ENCODE measurements around the gene PITRM1.

Gene PITRM1

DNA sequence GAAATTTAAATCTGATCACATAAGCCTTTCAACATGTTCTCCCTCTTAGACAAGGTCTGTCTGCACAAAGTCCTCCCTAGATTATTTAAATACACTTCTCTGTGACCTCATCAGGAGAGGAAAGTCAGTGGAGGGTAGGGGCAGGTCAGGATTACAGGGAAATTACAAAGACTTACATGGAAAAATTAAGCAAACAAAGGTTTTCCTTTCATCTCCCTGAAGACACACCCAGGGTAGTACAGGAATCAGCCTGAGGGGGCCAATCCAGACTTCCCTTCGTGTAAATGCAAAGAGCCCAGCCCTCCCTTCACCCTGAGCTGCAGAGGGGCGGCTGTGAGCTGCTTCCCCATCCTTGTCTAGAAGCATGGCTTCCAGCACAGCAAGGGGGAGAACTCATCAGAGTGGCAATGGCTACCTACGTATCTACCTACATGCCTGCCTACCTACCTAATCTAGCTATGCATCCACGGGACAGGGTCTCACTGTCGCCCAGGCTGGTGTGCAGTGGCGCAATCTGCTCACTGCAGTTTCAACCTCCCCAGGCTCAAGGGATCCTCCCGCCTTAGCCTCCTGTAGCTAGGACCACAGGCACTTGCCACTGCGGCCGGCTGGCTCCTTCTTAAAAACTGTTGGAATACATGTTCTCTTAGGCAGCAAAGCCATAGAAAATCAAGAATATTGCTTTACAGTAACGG, 33.2 kb downstream of the PITRM1 start:
- TF ChIP-seq, protein P1, sequence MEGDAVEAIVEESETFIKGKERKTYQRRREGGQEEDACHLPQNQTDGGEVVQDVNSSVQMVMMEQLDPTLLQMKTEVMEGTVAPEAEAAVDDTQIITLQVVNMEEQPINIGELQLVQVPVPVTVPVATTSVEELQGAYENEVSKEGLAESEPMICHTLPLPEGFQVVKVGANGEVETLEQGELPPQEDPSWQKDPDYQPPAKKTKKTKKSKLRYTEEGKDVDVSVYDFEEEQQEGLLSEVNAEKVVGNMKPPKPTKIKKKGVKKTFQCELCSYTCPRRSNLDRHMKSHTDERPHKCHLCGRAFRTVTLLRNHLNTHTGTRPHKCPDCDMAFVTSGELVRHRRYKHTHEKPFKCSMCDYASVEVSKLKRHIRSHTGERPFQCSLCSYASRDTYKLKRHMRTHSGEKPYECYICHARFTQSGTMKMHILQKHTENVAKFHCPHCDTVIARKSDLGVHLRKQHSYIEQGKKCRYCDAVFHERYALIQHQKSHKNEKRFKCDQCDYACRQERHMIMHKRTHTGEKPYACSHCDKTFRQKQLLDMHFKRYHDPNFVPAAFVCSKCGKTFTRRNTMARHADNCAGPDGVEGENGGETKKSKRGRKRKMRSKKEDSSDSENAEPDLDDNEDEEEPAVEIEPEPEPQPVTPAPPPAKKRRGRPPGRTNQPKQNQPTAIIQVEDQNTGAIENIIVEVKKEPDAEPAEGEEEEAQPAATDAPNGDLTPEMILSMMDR (IDR thresholded peaks at IDR 0.05; ENCODE audit: control extremely low read depth, extremely low read depth, low read depth, missing control alignments): no peak
- ChIA-PET POLR2A (interaction anchor here (0.5 kb wide), 1 partner anchor 38 kb away, joined by 3 read pairs; no protein-coding TSS in a partner anchor), CTCF (interaction anchor here (1.2 kb wide), 1 partner anchor 18 kb away, joined by 3 read pairs; no protein-coding TSS in a partner anchor)
- no peak for DNase-seq (ENCODE audit: extremely low spot score)

GRCh38 chr10:3137958-3138726, 34.4 kb downstream of the PITRM1 start:
- ChIA-PET POLR2A (no interaction called here), CTCF (interaction anchor here (1.1 kb wide), 1 partner anchor 9 kb away, joined by 3 read pairs; no protein-coding TSS in a partner anchor)
- TF ChIP-seq, protein P1 (IDR thresholded peaks at IDR 0.05; ENCODE audit: control extremely low read depth, extremely low read depth, low read depth, missing control alignments): no peak
- DNase-seq (ENCODE audit: extremely low spot score): no peak

DNA sequence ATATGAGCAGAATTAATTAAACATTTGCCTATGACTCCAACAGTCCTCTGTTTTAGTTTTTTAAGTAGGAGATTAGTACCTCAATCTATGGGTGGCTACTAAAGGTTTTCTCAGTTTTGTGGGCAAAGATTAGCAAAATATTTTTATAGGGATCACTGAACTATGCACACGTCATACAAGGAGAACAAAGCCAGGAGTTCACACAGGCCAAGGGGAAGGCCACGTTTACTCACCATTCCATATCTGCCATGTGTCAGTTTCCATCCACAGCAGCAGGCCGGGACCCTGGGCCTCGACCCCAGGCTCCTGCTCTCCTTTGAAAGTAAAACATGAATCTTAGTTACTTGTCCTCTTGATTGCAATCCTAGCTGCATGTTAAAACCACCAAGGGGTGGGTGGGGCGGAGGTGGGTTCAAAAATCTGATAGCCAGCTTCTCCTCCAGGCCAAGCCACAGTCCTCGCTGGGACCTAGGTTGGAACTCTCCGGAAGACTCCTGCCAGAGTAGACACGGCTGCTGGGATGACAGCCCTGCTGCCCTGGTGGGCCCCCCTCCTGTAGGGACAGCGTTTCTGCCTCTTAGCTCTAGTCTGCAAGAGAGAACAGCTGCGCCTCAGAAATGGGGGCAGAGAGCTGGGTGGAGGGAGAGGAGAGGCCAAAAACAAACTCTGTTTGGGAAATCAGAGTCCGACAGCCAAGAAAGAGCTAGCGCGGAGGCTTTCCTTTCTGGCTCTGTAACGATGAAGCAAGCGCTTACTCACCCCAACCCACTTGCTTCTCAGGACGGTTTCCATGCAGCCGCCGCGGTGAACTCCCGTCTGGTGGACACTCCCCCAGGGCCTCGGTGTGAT, 35.6 kb downstream of the PITRM1 start:
- DNase-seq (ENCODE audit: extremely low spot score): no peak
- TF ChIP-seq, protein P1 (IDR thresholded peaks at IDR 0.05; ENCODE audit: control extremely low read depth, extremely low read depth, low read depth, missing control alignments): no peak
- ChIA-PET CTCF (no interaction called here), POLR2A (interaction anchor here (0.6 kb wide), 1 partner anchor 12 kb away, joined by 3 read pairs; no protein-coding TSS in a partner anchor)

DNA sequence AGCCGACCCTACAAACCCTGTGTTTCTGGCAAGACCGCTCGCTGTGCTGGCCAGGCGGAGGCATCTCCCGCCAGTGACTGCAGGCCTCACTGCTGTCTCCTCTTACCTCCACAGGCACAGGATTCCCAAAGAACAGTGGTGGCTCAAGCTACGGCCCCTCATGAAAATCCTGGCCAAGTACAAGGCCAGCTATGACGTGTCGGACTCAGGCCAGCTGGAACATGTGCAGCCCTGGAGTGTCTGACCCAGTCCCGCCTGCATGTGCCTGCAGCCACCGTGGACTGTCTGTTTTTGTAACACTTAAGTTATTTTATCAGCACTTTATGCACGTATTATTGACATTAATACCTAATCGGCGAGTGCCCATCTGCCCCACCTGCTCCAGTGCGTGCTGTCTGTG, 36.2 kb downstream of the PITRM1 start:
- DNase-seq (ENCODE audit: extremely low spot score): no peak
- ChIA-PET POLR2A (no interaction called here), CTCF (no interaction called here)
- TF ChIP-seq, protein P1 (IDR thresholded peaks at IDR 0.05; ENCODE audit: control extremely low read depth, extremely low read depth, low read depth, missing control alignments): no peak

GRCh38 chr10:3135006-3135405, 37.6 kb downstream of the PITRM1 start:
- DNase-seq (ENCODE audit: extremely low spot score): no peak
- CTCF ChIA-PET: interaction anchor here (1.8 kb wide), 1 partner anchor 14 kb away, joined by 6 read pairs; no protein-coding TSS in a partner anchor
- POLR2A ChIA-PET: interaction anchor here (0.7 kb wide), 1 partner anchor 12 kb away, joined by 3 read pairs; no protein-coding TSS in a partner anchor
- TF ChIP-seq, protein P1 (IDR thresholded peaks at IDR 0.05; ENCODE audit: control extremely low read depth, extremely low read depth, low read depth, missing control alignments): no peak

- TF ChIP-seq, protein P1 (IDR thresholded peaks at IDR 0.05; ENCODE audit: control extremely low read depth, extremely low read depth, low read depth, missing control alignments): no peak
- no peak for DNase-seq (ENCODE audit: extremely low spot score)
- ChIA-PET POLR2A (no interaction called here), CTCF (interaction anchor here (0.9 to 1.8 kb wide), 4 partner anchors 11 to 26 kb away, joined by 3 to 6 read pairs (median 4); no protein-coding TSS in a partner anchor)
Observed at GRCh38 chr10:3133948-3134347, 38.6 kb downstream of the PITRM1 start.

Measured in GM10248 (cell line).